PFSK-1 (cell line): ENCODE data around the gene PLG.

Source experiments
- FOXP2 ChIP-seq: optimal IDR thresholded peaks from 2 replicates; pipeline ENCODE3; 2011; ENCODE audit warnings: borderline replicate concordance, control low read depth, inconsistent platforms; ENCODE audit not compliant: insufficient read depth; ENCODE audit errors: extremely low read length, extremely low read depth
- POLR2AphosphoS5 ChIP-seq: IDR thresholded peaks from 2 replicates; pipeline ENCODE4 v1.6.1; 2012; ENCODE audit warnings: low read depth, mild to moderate bottlenecking, control low read depth, low read length, moderate library complexity
- REST ChIP-seq, 2 experiments: IDR thresholded peaks; 2 replicates each; pipeline versions ENCODE4 v1.6.1 to v1.8.0; 2011 to 2012; ENCODE audit warnings: low read depth in 2 of 2, low read length in 2 of 2, control low read depth in 1 of 2, inconsistent platforms in 1 of 2, mild to moderate bottlenecking in 1 of 2, moderate library complexity in 1 of 2; ENCODE audit not compliant: insufficient read depth in 1 of 2
- SIN3A ChIP-seq: IDR thresholded peaks from 2 replicates; pipeline ENCODE4 v1.6.1; 2012; ENCODE audit warnings: mild to moderate bottlenecking, low read length, moderate library complexity, borderline replicate concordance; ENCODE audit not compliant: insufficient read depth
- TAF1 ChIP-seq: IDR thresholded peaks from 2 replicates; pipeline ENCODE4 v1.6.1; 2012; ENCODE audit warnings: low read length, control low read depth, borderline replicate concordance; ENCODE audit not compliant: insufficient read depth

GRCh38 chr6:160801418-160801817 lies 99.4 kb downstream of the PLG start:
- TF ChIP-seq POLR2AphosphoS5 (no peak), SIN3A (no peak), FOXP2 (no peak), TAF1 (no peak), REST (IDR thresholded peaks at IDR 0.05; ENCODE audit: insufficient read depth in 1 of 2, low read depth in 2 of 2, low read length in 2 of 2) (no peak)
